AG04449 (cell line): ENCODE results near the gene MMP10.

ENCODE experiments used
- CTCF ChIA-PET: fragments of 350-600 bp; formaldehyde crosslinking; extraction: SDS; loops from one replicate; lab custom pipeline; 2021; ENCODE audit warnings: antibody characterized with exemption; lab: Yijun Ruan, JAX
- POLR2A ChIA-PET: fragments of 400-600, 350-600 bp; formaldehyde crosslinking; extraction: SDS; loops from one replicate; lab custom pipeline; 2020; ENCODE audit warnings: antibody characterized with exemption, inconsistent platforms; lab: Yijun Ruan, JAX
- DNase-seq: peaks from one replicate; pipeline ENCODE4 v3.0.0-alpha.2; 2010; ENCODE audit warnings: low read depth, low spot score
- H3K4me3 ChIP-seq: 2 replicates; pipeline ENCODE4 v1.5.1; 2011; ENCODE audit warnings: low read depth, mild to moderate bottlenecking, control low read depth, low read length
- TF ChIP-seq, protein P1 (sequence below): IDR thresholded peaks from one replicate; pipeline ENCODE4 v1.5.1; 2011; ENCODE audit warnings: mild to moderate bottlenecking, moderate library complexity, low read length, control low read depth, inconsistent platforms; ENCODE audit not compliant: insufficient read depth; ENCODE audit errors: missing control alignments

The MMP10 gene

DNA sequence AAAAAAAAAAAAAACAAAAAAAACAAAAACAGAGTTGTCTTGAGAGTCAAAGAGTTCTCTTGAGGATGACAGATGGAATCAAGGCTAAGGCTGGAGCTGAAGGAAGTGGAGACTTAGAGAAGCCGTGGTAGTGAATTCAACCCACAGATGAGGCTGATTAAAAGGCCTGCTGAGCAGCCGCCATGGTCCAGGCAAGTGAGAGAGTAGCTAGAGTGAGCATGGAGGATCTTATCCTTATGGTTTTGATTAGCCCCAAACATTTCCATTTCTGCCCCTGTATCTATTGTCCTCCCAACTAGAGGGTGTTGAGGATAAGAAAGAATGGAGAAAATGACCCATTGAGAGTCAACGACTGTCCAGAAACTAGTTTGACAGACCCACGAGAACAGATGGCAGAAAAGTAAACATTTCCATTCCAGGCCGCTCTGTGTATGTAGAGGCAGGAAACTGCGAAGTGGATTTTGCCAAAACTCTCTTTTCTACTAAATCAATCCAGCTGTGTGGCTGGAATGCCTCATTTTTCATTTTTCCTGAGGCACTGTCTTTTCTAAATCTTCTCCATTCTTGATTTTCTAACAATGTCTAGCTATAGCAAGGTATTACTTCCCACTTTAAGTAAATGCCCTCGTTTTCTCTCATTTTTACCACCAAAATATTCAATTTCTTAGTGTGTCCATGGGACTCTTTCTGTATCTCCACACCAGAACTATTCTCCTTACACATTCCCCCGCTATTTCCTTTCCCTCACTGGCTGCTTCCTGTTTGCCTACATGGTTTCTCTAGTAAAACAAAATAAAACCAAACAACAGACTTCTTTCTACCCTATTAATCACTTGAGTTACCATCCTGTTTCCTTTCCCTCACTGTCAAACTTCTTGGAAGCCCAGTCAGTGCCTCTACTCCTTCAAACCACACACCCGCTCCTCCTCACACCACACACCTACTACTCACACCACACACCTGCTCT is 50.3 kb downstream of the MMP10 start:
- no peak overlapping the region for H3K4me3 ChIP-seq
- TF ChIP-seq, protein P1, sequence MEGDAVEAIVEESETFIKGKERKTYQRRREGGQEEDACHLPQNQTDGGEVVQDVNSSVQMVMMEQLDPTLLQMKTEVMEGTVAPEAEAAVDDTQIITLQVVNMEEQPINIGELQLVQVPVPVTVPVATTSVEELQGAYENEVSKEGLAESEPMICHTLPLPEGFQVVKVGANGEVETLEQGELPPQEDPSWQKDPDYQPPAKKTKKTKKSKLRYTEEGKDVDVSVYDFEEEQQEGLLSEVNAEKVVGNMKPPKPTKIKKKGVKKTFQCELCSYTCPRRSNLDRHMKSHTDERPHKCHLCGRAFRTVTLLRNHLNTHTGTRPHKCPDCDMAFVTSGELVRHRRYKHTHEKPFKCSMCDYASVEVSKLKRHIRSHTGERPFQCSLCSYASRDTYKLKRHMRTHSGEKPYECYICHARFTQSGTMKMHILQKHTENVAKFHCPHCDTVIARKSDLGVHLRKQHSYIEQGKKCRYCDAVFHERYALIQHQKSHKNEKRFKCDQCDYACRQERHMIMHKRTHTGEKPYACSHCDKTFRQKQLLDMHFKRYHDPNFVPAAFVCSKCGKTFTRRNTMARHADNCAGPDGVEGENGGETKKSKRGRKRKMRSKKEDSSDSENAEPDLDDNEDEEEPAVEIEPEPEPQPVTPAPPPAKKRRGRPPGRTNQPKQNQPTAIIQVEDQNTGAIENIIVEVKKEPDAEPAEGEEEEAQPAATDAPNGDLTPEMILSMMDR: no peak
- no peak for DNase-seq
- ChIA-PET CTCF (interaction anchor here (1.7 kb wide), 1 partner anchor 211 kb away, joined by 12 read pairs; no protein-coding TSS in a partner anchor), POLR2A (no interaction called here)

- ChIA-PET POLR2A (no interaction called here), CTCF (interaction anchor here (0.9 to 1.3 kb wide), 2 partner anchors 10 to 11 kb away, joined by 3 to 4 read pairs; no protein-coding TSS in a partner anchor)
- TF ChIP-seq, protein P1: no peak
- peak; percentile 52 for DNase-seq
- H3K4me3 ChIP-seq: no peak overlapping the region
Measured at GRCh38 chr11:102727890-102728289, 52.5 kb downstream of the MMP10 start.

- POLR2A ChIA-PET: no interaction called here
Measured at GRCh38 chr11:102724904-102725500, 55.4 kb downstream of the MMP10 start, which contains the start of gene MMP8. TSS of gene MMP8 (minus strand) at chr11:102724954. CDS start at chr11:102724855, 99 bp downstream.

DNA sequence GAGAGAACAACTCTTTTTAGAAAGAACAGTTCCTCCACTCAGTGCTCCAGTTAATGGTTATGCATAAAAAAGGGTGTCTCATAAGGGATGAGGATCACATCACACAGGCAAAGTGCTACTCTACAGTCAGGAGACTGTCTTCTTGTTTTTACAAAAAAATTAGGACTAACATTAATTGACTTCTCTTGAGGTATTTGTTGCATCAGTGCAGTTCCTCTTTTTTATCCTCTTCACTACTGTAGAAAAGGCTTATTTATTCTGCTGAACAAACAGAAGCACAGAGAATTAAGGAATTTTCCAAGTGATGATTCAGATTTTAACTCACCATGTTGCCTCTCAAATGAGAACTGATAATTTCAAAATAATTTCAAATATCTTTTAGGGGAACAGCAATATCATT is 57.6 kb downstream of the MMP10 start:
- ChIA-PET CTCF (no interaction called here), POLR2A (no interaction called here)
- H3K4me3 ChIP-seq: no peak overlapping the region
- no peak for DNase-seq
- TF ChIP-seq, protein P1: no peak

More at GRCh38 chr11:102724904-102725500, 55.4 kb downstream of the MMP10 start, which contains the start of gene MMP8:
- CTCF ChIA-PET: interaction anchor here (1.3 kb wide), 1 partner anchor 10 kb away, joined by 4 read pairs; no protein-coding TSS in a partner anchor
- TF ChIP-seq, protein P1: no peak
- peak; percentile 51 for DNase-seq
- no peak within 1 kb of the TSS for H3K4me3 ChIP-seq
